Measurements from ENCODE around the gene UST. TPM values are rescaled to one million over a fixed set of nuclear protein-coding genes. Genes with fewer than 3 reads are reported as not detected.

Gene UST
- total and polyA plus RNA-seq, 7 donors: 0.79 to 2.6 (median 2.0) TPM

DNA sequence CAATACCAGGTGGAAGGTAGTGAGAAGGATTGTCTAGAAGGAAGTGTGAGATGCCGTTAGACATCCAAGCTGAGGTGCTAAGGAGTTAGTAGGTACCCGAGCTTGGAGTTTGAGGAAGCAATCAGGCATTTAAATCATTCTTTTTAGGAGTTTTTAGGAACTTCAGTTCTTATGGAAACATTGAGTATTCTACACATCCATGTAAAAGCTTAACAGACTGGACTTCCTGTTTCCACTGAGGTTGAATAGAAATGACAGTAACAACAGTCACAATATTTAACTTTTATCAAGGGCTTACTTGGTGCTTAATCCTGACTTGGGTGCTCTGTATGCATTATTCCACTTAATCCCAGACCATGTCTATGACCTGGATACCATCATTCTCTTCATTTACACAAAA is 136.4 kb downstream of the UST start:
- Histone ChIP-seq H3K4me1 (no peaks in the 10 kb centered on the region), H3K9me3 (no peaks in the 10 kb centered on the region), H3K27me3 (ENCODE audit: insufficient read depth in 3 of 3, low read length in 2 of 3) (no peaks in the 10 kb centered on the region), H3K4me3 (no peak overlapping the region), H3K36me3 (ENCODE audit: insufficient read depth in 1 of 2, low read depth in 1 of 2) (no peaks in the 10 kb centered on the region), H3K27ac (no peak overlapping the region)
- TF ChIP-seq, protein P1, sequence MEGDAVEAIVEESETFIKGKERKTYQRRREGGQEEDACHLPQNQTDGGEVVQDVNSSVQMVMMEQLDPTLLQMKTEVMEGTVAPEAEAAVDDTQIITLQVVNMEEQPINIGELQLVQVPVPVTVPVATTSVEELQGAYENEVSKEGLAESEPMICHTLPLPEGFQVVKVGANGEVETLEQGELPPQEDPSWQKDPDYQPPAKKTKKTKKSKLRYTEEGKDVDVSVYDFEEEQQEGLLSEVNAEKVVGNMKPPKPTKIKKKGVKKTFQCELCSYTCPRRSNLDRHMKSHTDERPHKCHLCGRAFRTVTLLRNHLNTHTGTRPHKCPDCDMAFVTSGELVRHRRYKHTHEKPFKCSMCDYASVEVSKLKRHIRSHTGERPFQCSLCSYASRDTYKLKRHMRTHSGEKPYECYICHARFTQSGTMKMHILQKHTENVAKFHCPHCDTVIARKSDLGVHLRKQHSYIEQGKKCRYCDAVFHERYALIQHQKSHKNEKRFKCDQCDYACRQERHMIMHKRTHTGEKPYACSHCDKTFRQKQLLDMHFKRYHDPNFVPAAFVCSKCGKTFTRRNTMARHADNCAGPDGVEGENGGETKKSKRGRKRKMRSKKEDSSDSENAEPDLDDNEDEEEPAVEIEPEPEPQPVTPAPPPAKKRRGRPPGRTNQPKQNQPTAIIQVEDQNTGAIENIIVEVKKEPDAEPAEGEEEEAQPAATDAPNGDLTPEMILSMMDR (IDR thresholded peaks at IDR 0.05): no peak
- intact Hi-C loops (cut with DNase I): no loop called here
- no peak for DNase-seq
- WGBS, 3 donors: 77 to 88% (median 78%) methylated on average over 2 of the region's 2 CpGs
- no peak for ATAC-seq

DNA sequence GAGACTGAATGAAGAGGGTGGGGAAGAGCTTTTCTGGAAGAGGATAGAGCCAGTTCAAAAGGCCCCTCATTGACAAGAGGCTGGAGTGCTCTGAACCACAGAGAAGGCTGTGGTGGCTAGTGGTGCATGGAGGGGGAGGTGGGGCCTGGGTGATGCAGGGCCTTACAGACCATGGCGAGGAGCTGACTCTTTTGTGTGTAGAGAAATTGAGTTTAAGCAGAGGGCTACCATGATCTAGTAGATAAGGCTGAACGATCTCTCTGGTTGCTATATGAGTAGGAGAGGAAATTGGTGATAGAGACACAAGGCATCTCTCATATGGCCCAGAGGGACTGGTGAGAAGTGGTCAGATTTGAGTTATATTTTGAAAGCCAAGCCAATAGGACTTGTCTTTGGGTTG is 137.6 kb downstream of the UST start:
- Histone ChIP-seq H3K36me3 (ENCODE audit: insufficient read depth in 1 of 2, low read depth in 1 of 2) (no peaks in the 10 kb centered on the region), H3K27me3 (ENCODE audit: insufficient read depth in 3 of 3, low read length in 2 of 3) (no peaks in the 10 kb centered on the region), H3K4me3 (no peak overlapping the region), H3K4me1 (no peaks in the 10 kb centered on the region), H3K9me3 (no peaks in the 10 kb centered on the region), H3K27ac (no peak overlapping the region)
- TF ChIP-seq, protein P1 (IDR thresholded peaks at IDR 0.05): no peak
- ATAC-seq (no peak), DNase-seq (no peak)
- 94 to 97% (median 97%) methylated on average over 2 of the region's 2 CpGs for WGBS, 3 donors
- intact Hi-C loops (cut with DNase I): no loop called here

DNA sequence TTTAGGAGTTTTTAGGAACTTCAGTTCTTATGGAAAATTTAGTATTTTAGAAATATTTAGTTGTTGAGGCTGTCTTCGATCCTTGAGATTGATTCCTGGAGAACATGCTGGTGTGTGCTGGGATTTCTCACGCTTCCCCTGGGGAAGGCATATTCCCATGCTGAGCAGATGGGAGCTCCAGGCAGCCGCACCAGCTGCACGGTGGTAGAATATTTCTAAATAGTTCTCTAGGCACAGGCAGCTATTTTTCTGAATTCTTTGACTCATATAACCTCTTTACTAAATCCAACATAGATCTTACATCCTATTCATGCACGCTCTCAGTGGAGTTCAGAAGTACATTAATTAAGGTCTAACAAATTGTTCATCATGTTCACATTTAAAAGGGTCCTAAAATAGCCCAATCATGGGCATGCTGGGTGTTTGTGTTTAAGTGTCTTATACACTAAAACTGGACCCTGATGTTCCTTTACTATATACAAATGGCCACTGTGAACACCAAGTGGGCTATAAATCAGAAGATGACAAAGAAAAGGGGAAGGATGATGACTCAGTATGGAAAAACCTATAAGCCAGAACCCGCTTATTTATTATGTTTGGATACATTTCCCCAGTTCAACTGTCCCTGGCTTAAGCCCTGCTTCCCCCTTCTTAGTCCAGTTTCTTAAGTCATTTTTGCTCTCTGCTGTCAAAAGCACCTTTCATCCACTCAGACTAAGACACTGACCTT is 138.5 kb downstream of the UST start:
- 68 to 83% (median 81%) methylated on average over 6 of the region's 6 CpGs for WGBS, 3 donors
- DNase-seq (no peak), ATAC-seq (no peak)
- Histone ChIP-seq H3K4me1 (no peaks in the 10 kb centered on the region), H3K27me3 (ENCODE audit: insufficient read depth in 3 of 3, low read length in 2 of 3) (no peaks in the 10 kb centered on the region), H3K27ac (no peak overlapping the region), H3K36me3 (ENCODE audit: insufficient read depth in 1 of 2, low read depth in 1 of 2) (no peaks in the 10 kb centered on the region), H3K4me3 (no peak overlapping the region), H3K9me3 (no peaks in the 10 kb centered on the region)
- intact Hi-C loops (cut with DNase I): no loop called here
- TF ChIP-seq, protein P1 (IDR thresholded peaks at IDR 0.05): no peak

DNA sequence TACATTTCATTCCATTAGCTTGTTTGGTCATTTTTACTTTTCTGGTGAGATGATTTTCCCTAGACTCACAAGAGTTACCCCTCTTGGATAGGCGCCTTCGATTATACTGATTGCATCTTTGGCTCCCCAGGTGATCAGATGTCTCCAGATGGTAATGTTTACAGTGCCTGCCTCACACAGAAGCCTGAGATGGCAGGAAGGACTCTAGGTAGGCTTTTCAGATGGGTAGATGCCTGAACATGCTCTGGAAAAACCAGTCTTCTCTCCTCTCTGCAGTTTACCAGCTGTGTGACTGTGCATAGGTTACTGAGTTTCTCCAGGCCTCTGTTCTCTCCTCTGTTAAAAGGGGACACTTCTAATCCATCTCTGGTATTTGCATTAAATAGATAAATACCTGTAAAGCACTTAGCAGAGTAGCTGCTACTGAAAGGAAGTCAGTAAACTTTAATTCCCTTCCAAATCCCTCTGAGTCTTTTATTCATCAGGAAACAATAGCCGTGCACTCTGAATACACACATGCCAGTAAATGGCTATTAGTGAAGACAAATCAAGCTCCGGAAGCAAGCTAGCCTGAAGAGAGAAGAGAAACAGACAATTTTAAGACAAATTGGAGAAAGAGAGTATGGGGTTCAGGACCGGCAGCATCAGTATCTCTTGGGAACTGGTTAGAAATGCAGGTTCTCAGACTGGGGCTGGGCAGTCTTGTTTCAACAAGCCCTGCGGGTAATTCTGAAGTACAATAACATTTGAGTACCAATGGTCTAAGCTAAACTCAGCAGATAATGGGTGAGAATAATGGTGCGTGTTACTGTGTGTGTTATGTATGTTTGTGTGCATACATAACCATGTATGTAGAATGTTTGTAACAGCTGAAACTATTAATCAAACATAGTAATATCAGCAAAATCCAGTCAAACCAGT is 139.4 kb downstream of the UST start:
- H3K36me3 ChIP-seq (ENCODE audit: insufficient read depth in 1 of 2, low read depth in 1 of 2): no peaks in the 10 kb centered on the region
- DNase-seq (no peak), ATAC-seq (no peak)
- H3K4me1 ChIP-seq: no peaks in the 10 kb centered on the region
- H3K4me3 ChIP-seq: no peak overlapping the region
- TF ChIP-seq, protein P1 (IDR thresholded peaks at IDR 0.05): no peak
- no peaks in the 10 kb centered on the region for H3K27me3 ChIP-seq (ENCODE audit: insufficient read depth in 3 of 3, low read length in 2 of 3)
- intact Hi-C loops (cut with DNase I): no loop called here
- H3K9me3 ChIP-seq: no peaks in the 10 kb centered on the region
- H3K27ac ChIP-seq: no peak overlapping the region
- 76 to 81% (median 78%) methylated on average over 7 of the region's 7 CpGs for WGBS, 3 donors

All from psoas muscle (tissue), 8 donors.